NCI-H128 (cell line): ENCODE results near the gene AGAP1.

Source experiments
- DNase-seq: peaks from one replicate; lab custom pipeline; 2025; ENCODE audit not compliant: unreplicated experiment; lab: John Stamatoyannopoulos, UW

Gene AGAP1

DNA sequence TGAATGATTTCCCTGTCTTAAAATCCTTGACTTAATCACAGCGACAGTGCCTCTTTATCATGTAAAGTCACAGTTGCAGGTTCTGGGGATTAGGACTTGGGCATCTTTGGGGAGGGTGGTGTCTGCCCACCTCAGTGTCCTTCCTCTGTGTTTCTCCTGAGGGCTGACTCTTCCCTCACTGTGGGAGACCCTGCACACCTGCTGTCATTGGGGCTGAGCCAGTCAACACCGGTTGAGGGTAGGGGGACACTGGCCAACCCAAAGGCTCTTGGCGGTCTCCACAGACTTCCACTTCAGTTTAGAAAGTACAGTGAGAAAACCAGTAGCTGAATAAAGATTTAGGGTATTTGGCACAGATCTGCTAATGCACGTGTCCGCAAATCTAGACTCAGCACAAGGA, 36.9 kb downstream of the AGAP1 start:
- DNase-seq = no peak

DNA sequence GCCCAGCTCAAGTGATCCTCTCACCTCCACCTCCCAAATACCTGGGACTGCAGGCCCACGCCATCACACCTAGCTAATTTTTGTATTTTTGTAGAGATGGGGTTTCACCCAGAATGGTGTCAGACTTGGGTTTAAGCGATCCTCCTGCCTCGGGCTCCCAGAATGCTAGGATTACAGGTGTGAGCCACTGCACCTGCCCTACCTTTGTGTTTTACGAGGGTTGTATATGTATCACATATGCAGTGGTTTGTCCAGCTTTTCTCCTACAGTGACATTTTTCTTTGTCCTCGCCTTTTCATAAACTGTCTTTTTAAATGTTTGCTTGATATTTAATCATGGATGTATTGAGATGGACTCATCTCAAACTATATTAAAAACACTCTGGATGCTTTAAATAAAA, 38.5 kb downstream of the AGAP1 start:
- DNase-seq = no peak

DNA sequence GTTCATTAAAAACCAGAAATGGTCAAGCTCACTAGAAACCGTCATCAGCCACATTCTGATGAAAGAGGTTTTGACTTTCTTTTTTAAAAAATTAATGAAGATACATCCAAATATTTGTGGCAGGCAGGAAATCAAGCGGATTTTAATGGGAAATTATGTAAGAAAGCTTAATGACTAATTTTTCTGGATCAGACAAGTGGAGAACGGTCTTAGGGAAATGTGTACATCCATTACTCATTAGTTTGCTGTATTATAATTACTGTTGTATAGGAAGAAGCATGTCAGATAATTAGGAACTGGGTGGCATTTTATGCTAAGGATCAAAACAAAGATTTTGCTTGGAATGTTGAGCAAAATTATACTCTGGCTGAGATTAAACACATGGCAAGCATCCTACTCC, 39.4 kb downstream of the AGAP1 start:
- DNase-seq = no peak

DNA sequence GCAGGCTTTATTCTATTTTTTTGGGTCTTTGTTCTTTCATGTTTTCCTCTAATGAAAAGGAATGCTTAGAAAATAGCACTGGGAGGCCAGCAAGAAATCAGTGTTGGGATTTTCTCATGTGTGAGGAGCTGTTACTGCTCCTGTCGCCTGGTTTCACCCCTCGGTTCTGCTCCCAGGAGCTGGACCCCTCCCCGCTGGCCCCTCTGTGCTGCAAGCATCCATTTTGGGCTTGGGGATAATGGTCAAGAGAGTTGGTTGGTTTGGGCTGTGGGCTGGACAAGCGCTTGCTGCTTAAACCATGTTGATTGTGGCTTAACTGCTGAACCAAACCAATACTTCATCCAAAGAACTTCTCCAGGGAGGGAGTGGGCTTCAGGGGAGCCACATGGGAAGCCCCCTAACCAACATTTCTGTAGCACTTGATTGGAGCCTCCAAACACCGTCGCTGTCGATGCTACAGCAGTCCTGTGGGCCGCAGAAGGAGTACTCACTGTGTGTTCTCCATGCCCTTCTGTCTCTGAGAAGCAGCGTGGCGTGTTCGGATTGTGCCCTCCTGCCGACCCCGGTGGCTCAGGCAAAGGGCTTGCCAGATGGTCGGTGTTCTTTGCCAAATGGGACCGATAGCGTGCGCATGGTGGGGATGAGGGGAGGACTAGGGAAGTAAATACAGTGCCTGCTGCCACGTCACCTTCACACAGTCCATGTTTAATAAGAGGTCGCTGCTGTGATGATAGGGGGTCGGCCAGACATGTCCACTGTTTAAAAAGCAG, 40.0 kb downstream of the AGAP1 start:
- no peak for DNase-seq

DNA sequence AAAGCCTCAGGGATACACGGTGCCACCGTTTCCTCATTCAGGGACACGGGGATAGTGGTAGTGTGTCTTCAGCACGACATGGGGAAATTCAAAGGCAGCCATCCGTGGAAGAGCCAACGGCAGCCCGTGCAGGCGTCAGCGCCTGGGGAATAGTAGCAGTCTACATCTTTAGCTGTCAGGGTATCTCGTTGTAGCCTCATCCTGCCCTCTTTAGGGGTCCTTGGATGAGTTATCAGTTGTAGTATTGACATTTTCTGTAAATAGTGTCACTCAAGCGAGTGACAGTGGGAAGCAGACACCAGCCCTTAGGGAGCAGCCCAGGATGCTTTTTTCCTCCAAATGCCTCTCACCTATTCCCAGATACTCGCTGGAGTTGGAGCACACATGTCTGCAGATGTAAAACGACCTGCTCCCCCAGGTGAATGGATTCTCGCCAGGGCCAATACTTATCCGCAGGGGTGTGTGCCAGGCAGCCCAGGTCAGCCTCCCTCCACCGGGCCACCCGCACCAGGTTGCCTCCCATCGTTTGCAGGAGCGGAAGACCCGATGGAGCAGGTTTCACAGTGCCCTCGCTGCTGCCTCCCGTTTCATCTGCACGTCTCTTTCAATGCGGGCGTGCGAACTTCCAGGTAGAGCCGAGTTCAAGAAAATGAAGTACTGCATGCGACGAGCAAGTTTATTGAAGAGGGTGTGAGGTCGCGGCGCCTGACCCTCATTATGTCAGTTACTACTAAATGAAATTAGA, 41.0 kb downstream of the AGAP1 start:
- no peak for DNase-seq

- DNase-seq = no peak
These were observed 41.7 kb downstream of the AGAP1 start for GRCh38 chr2:235535423-235536130.

DNA sequence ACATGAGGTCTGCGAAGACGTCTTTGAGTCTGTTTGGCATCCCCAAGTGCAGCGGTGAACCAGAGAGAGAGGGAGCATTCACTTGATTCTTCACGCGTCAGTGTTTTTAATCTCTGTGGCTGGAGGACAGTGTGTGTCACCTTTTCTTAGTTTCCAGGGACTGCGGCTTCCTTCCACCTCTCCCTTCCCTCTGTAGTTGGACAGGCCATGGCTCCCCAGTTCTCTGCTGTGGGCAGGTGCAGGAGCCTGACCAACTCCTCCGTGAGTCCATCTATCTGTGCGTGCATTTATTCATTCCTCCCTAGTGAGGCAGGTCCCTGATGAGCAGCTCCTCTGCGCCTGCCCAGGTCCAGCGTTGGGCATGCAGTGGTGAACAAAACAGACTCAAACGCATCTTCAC, 42.9 kb downstream of the AGAP1 start:
- no peak for DNase-seq

DNA sequence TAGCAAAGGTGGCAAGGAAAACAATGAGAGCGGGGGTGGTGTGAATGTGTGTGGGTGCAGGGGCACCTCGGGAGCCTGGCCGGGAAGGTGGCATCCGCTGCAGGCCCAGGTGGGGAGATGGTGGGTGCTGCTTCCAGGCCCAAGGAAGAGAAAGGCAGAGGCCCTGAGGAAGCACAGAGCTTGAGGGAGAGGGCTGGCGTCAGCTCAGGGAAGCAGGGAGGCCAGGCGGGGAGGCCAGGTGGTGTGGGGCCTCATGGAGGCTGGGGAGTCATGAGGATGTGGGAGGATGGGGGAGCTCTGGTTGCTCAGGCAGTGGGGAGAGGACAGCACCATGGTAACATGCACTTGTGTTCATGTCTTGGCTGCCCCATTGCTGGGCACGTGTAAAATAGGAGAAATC, 43.3 kb downstream of the AGAP1 start:
- DNase-seq = no peak

GRCh38 chr2:235537587-235537986, 43.7 kb downstream of the AGAP1 start:
- no peak for DNase-seq

DNA sequence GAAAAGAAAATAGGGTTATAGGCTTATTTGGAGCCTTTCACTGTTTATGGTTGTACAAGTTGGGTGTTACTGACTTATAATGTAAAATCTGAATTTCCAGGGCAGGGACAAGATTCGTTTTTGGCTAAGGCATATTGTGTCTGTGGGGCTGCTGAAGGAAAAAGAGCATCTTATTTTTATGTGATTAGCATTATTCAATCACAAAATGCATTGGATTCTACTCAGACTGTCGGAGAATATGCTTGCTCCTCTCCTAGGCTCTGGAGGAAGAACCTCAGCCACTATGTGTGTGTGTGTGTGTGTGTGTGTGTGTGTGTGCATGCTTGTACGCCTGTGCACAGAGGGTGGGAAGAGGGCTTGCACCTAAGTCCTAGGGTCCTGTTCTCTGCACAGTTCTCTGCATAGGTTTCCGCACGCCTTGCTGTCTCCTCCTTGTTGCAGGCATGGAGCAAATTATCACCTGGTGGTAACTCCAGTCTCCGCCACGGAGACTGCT, 44.3 kb downstream of the AGAP1 start:
- no peak for DNase-seq

DNA sequence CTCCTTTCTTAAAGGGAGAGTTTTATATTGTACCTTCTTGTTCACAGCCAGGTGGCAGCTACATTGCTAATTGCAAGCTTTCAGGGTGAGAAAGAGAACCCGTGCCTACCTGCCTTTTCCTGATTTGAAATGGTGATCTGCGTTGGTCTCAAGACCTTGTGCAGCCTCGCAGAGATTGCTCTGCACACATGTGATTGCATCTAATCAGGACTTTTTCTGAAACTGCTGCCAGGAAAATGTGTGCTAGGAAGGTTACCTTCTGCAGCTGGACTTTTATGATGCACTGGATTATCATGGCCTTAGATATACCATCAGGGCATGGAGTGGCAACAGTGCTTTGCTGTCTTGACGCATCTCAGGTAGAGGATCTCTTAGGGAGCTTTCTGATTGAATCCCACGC, 45.1 kb downstream of the AGAP1 start:
- DNase-seq = no peak

GRCh38 chr2:235539773-235540172, 45.9 kb downstream of the AGAP1 start:
- no peak for DNase-seq

- DNase-seq = no peak
These were observed 47.2 kb downstream of the AGAP1 start for GRCh38 chr2:235541016-235541415.

DNA sequence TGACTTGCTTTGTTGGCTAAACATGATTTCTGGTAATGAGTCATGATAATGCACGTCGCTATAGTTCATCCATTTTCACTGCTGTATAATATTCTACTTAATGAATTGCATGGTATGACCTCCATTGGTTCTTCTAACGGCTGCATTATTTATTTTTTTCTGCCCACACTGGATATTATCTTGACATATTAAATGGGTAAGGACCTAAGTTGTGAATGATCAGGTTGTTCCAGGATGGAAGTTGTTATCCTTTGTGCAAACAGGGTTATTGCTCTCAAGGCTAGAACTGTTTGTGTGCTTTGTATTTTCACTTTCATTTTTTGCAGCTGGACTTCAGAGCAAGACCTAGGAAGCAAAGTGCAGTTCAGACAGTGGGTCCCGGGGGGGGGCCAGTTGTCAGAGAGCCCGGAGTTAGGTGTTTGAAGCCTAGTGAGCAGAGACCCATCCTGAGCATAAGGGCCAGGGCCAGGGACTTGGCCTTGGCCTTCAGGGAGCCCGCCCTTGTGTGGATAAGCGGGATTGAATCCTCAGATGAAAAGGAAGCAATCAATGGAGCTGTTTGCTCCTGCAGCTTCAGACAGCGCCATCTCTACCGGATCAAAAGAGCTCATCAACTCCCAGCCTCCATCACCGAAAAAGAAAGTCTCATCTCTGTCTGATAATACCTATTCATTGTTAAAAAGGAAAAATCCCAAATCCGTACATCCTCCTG, 48.2 kb downstream of the AGAP1 start:
- no peak for DNase-seq

- DNase-seq = no peak
These were observed 48.9 kb downstream of the AGAP1 start for GRCh38 chr2:235542733-235543127.

- no peak for DNase-seq
These were observed 49.4 kb downstream of the AGAP1 start for GRCh38 chr2:235543128-235543750.

GRCh38 chr2:235543851-235544688, 50.2 kb downstream of the AGAP1 start:
- DNase-seq = no peak

GRCh38 chr2:235544689-235544969, 50.8 kb downstream of the AGAP1 start:
- no peak for DNase-seq

GRCh38 chr2:235545339-235546150, 51.7 kb downstream of the AGAP1 start:
- no peak for DNase-seq
